Esophagus muscularis mucosa (tissue), 4 donors: Measurements from ENCODE around the gene ZNF862.
"Not testable (repeated sequence)": the region's sequence is repeated elsewhere in the genome, so short reads cannot be mapped to it uniquely, and the experiment has no call there.

Experiments used
- EP300 ChIP-seq: sonication (generic); formaldehyde crosslinking; IDR thresholded peaks from one replicate; pipeline ENCODE4 v1.6.1; 2017; ENCODE audit warnings: antibody characterized with exemption
- POLR2A ChIP-seq: fragments of 450-650 bp; IDR thresholded peaks from one replicate; pipeline ENCODE4 v1.6.1; 2017; ENCODE audit warnings: antibody characterized with exemption, moderate library complexity, mild to moderate bottlenecking, low read depth
- POLR2AphosphoS5 ChIP-seq, 2 donors: sonication (generic); formaldehyde crosslinking; IDR thresholded peaks; one replicate each; pipeline ENCODE4 v1.6.1; 2017; ENCODE audit warnings: antibody characterized with exemption in 2 of 2
- TF ChIP-seq, protein P1 (sequence below), 3 experiments: fragments of 200-600 bp in 2 of 3; fragments of 450-650 bp in 1 of 3; sonication (generic) in 2 of 3; IDR thresholded peaks; one replicate each; pipeline ENCODE4 v1.5.1; 2017 to 2019; ENCODE audit warnings: antibody characterized with exemption in 3 of 3, mild to moderate bottlenecking in 2 of 3, moderate library complexity in 1 of 3

DNA sequence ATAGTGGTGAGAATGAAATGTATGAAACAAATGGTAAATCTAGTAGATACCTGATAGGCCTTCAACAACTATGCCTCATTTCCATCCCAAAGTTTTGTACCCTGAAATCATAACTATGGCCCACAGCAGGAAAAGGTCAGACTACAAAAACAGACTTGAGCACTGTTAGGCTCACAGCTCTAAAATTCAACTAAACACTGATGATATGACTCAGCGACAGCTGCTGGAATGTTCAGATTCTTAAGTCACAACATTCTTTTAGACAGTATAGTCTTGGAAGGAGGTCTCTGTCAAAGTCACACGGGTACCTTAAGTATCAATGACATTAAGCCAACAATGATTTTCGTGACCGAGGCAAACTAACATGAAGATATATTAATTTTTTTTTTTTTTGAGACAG is 74.0 kb downstream of the ZNF862 start:
- TF ChIP-seq, protein P1, sequence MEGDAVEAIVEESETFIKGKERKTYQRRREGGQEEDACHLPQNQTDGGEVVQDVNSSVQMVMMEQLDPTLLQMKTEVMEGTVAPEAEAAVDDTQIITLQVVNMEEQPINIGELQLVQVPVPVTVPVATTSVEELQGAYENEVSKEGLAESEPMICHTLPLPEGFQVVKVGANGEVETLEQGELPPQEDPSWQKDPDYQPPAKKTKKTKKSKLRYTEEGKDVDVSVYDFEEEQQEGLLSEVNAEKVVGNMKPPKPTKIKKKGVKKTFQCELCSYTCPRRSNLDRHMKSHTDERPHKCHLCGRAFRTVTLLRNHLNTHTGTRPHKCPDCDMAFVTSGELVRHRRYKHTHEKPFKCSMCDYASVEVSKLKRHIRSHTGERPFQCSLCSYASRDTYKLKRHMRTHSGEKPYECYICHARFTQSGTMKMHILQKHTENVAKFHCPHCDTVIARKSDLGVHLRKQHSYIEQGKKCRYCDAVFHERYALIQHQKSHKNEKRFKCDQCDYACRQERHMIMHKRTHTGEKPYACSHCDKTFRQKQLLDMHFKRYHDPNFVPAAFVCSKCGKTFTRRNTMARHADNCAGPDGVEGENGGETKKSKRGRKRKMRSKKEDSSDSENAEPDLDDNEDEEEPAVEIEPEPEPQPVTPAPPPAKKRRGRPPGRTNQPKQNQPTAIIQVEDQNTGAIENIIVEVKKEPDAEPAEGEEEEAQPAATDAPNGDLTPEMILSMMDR (IDR thresholded peaks at IDR 0.05): not testable (repeated sequence)
- TF ChIP-seq POLR2A; POLR2AphosphoS5 (IDR thresholded peaks at IDR 0.05); EP300: not testable (repeated sequence)
